Endothelial cell of umbilical vein (primary cell): Measurements from ENCODE around the gene COL13A1. TPM values are rescaled to one million over a fixed set of nuclear protein-coding genes. Genes with fewer than 3 reads are reported as not detected.

Experiments used
- BruUV-seq: library from RNA; stranded (reverse); fragments of 400-500 nt; replicated peaks from 2 replicates; lab custom pipeline; 2021; lab: Mats Ljungman, UMichigan
- CTCF ChIA-PET: fragments of 300-600, 350-600 bp; sonication (Branson Sonifier 250); formaldehyde crosslinking; loops from one replicate; lab custom pipeline; 2021; ENCODE audit warnings: antibody characterized with exemption, inconsistent platforms; lab: Charles Lee
- POLR2A ChIA-PET: fragments of 300-600, 350-600 bp; sonication (Branson Sonifier 250); formaldehyde crosslinking; loops from one replicate; lab custom pipeline; 2021; ENCODE audit warnings: antibody characterized with exemption, inconsistent platforms; lab: Charles Lee
- DNase-seq: peaks from one replicate; pipeline ENCODE4 v3.0.0-alpha.2; 2011; ENCODE audit warnings: low read depth, low spot score
- FAIRE-seq: peaks from 2 replicates; lab custom pipeline; 2011; peaks lifted over from hg19 to GRCh38; lab: Jason Lieb, UNC
- H2AFZ ChIP-seq: 2 replicates; pipeline ENCODE4 v1.6.0; 2012; ENCODE audit warnings: low read depth, low read length, control low read depth, inconsistent platforms
- H3K27ac ChIP-seq: 2 replicates; pipeline ENCODE4 v1.5.1; 2011; ENCODE audit warnings: low read depth, mild to moderate bottlenecking, control low read depth, low read length, moderate library complexity; ENCODE audit not compliant: insufficient read depth
- H3K27me3 ChIP-seq, 2 experiments: 2 replicates each; pipeline versions ENCODE4 v1.6.0 to v1.6.1; 2011; ENCODE audit warnings: low read length in 2 of 2, mixed read lengths in 1 of 2; ENCODE audit not compliant: control insufficient read depth in 2 of 2, insufficient read depth in 2 of 2
- H3K36me3 ChIP-seq, 2 experiments: 2 replicates in 1 of 2; 3 replicates in 1 of 2; pipeline ENCODE4 v1.5.1; 2011; ENCODE audit warnings: low read length in 2 of 2, mild to moderate bottlenecking in 1 of 2, moderate library complexity in 1 of 2; ENCODE audit not compliant: control insufficient read depth in 2 of 2, insufficient read depth in 2 of 2; ENCODE audit errors: extremely low read depth in 1 of 2
- H3K4me1 ChIP-seq: 3 replicates; pipeline ENCODE4 v1.5.1; 2011; ENCODE audit warnings: mild to moderate bottlenecking, low read length; ENCODE audit not compliant: control insufficient read depth, insufficient read depth; ENCODE audit errors: extremely low read depth
- H3K4me2 ChIP-seq: 2 replicates; pipeline ENCODE4 v1.6.1; 2011; ENCODE audit warnings: low read length, control low read depth, mixed read lengths; ENCODE audit not compliant: insufficient read depth
- H3K4me3 ChIP-seq, 3 experiments: fragments of 200-600 bp in 1 of 3; sonication (generic), shearing (Covaris generic) in 1 of 3; replicated peaks in 1 of 3; 2 replicates each; pipeline ENCODE4 v1.5.1; 2011 to 2016; ENCODE audit warnings: control low read depth in 3 of 3, low read length in 3 of 3, mild to moderate bottlenecking in 2 of 3, inconsistent platforms in 1 of 3, low read depth in 1 of 3, moderate library complexity in 1 of 3; ENCODE audit not compliant: insufficient read depth in 1 of 3
- H3K79me2 ChIP-seq: 2 replicates; pipeline ENCODE4 v1.6.0; 2012; ENCODE audit warnings: low read length, inconsistent platforms; ENCODE audit not compliant: control insufficient read depth, insufficient read depth
- H3K9ac ChIP-seq: replicated peaks from 2 replicates; pipeline ENCODE3; 2011; ENCODE audit warnings: low read length, control low read depth; ENCODE audit not compliant: insufficient read depth; ENCODE audit errors: extremely low read depth
- H3K9me1 ChIP-seq: replicated peaks from 3 replicates; pipeline ENCODE4 v1.6.0; 2011; ENCODE audit warnings: mild to moderate bottlenecking, low read length; ENCODE audit not compliant: control insufficient read depth, insufficient read depth; ENCODE audit errors: extremely low read depth
- H3K9me3 ChIP-seq: replicated peaks from 2 replicates; pipeline ENCODE4 v1.5.1; 2012; ENCODE audit warnings: low read length, inconsistent platforms; ENCODE audit not compliant: control insufficient read depth, insufficient read depth
- H4K20me1 ChIP-seq: replicated peaks from 2 replicates; pipeline ENCODE3; 2011; ENCODE audit warnings: mild to moderate bottlenecking, low read length; ENCODE audit not compliant: control insufficient read depth, insufficient read depth; ENCODE audit errors: extremely low read depth
- CTCF ChIP-seq, 2 donors: IDR thresholded peaks; 1 replicate in 1 of 2; 2 replicates in 1 of 2; pipeline ENCODE4 v1.5.1; 2011; ENCODE audit warnings: low read length in 2 of 2, mild to moderate bottlenecking in 2 of 2, moderate library complexity in 2 of 2, control low read depth in 1 of 2, inconsistent platforms in 1 of 2, low read depth in 1 of 2; ENCODE audit not compliant: insufficient read depth in 1 of 2; ENCODE audit errors: extremely low read depth in 1 of 2
- EZH2 ChIP-seq: IDR thresholded peaks from 2 replicates; pipeline ENCODE4 v1.6.1; 2012; ENCODE audit warnings: borderline replicate concordance, low read depth, mild to moderate bottlenecking, moderate library complexity, low read length, inconsistent platforms; ENCODE audit not compliant: severe bottlenecking
- FOS ChIP-seq: IDR thresholded peaks from 2 replicates; pipeline ENCODE4 v1.6.1; 2011; ENCODE audit warnings: mild to moderate bottlenecking, low read length, moderate library complexity, borderline replicate concordance; ENCODE audit not compliant: insufficient read depth
- GATA2 ChIP-seq: IDR thresholded peaks from 2 replicates; pipeline ENCODE4 v1.7.0; 2011; ENCODE audit warnings: low read depth, mild to moderate bottlenecking, moderate library complexity, mixed read lengths, low read length; ENCODE audit not compliant: insufficient read length, insufficient read depth
- JUN ChIP-seq: IDR thresholded peaks from 2 replicates; pipeline ENCODE4 v1.6.1; 2011; ENCODE audit warnings: borderline replicate concordance, low read depth; ENCODE audit not compliant: insufficient read length, insufficient read depth
- MAX ChIP-seq: IDR thresholded peaks from 2 replicates; pipeline ENCODE4 v1.6.1; 2011; ENCODE audit not compliant: insufficient read depth, insufficient read length
- MYC ChIP-seq: IDR thresholded peaks from one replicate; pipeline ENCODE4 v1.6.1; 2011; ENCODE audit warnings: mild to moderate bottlenecking, low read depth, low read length
- POLR2A ChIP-seq: IDR thresholded peaks from 2 replicates; pipeline ENCODE4 v1.6.1; 2012; ENCODE audit warnings: low read depth, mild to moderate bottlenecking, control low read depth, low read length
- POLR2AphosphoS5 ChIP-seq: IDR thresholded peaks from 2 replicates; pipeline ENCODE4 v1.6.1; 2012; ENCODE audit warnings: low read depth, mild to moderate bottlenecking, control low read depth, low read length, moderate library complexity; ENCODE audit not compliant: insufficient read depth
- dilution Hi-C: fragments of 300-500 bp; cut with MboI; formaldehyde crosslinking; loops from one replicate; pipeline ENCODE4 v1.15.0; 2019; ENCODE audit warnings: low sequenced_read_pairs; ENCODE audit not compliant: extremely low pct_ligation_motif_present
- intact Hi-C: fragments of 100-400 bp; cut with micrococcal nuclease; formaldehyde crosslinking; loops from one replicate; pipeline ENCODE4 v1.10.0; 2022
- polyA plus RNA-seq, 4 experiments: library from polyadenylated mRNA; depleted of rRNA in 3 of 4; stranded (reverse) in 3 of 4; unstranded in 1 of 4; fragments of >200 nt; gene quantifications; 2 replicates each; pipeline versions ENCODE4 v1.2.1 to v1.2.3, GENCODE V29; 2011 to 2012; ENCODE audit warnings: missing spikeins in 1 of 4
- total RNA-seq: library from RNA; stranded (reverse); gene quantifications from 2 replicates; pipeline ENCODE4 v1.2.3, GENCODE V29; 2021

Gene COL13A1
- total and polyA plus RNA-seq, 2 donors (not counting 3 experiments of a cell fraction or from before 2014, with no cell fraction given) = 21.4 to 47.5 TPM

GRCh38 chr10:69795242-69795934, 6.3 kb upstream of the COL13A1 start:
- intact Hi-C loops = no loop called here
- H3K4me2 ChIP-seq = no peak overlapping the region
- BruUV-seq = no TSS peak
- ChIA-PET POLR2A (no interaction called here), CTCF (interaction anchor here (19.6 kb wide), 1 partner anchor 117 kb away, joined by 622 read pairs; no protein-coding TSS in a partner anchor)
- H2AFZ ChIP-seq = no peak overlapping the region
- H3K9me1 ChIP-seq = no peaks in the 10 kb centered on the region
- no peaks in the 10 kb centered on the region for H3K4me1 ChIP-seq
- no peak overlapping the region for H3K27ac ChIP-seq
- H3K27me3 ChIP-seq = peaks cover 16 to 36% of the 10 kb centered on the region in 2 experiments
- DNase-seq (no peak), FAIRE-seq (no peak)
- H3K9me3 ChIP-seq = no peaks in the 10 kb centered on the region
- H3K79me2 ChIP-seq = no peaks in the 10 kb centered on the region
- H3K4me3 ChIP-seq = no peak overlapping the region
- no peaks in the 10 kb centered on the region for H4K20me1 ChIP-seq
- TF ChIP-seq MYC (no peak), FOS (no peak), POLR2AphosphoS5 (no peak), CTCF (IDR thresholded peaks at IDR 0.05; ENCODE audit: extremely low read depth in 1 of 2, insufficient read depth in 1 of 2, low read depth in 1 of 2, low read length in 2 of 2) (no peak), POLR2A (no peak), GATA2 (no peak), EZH2 (no peak), JUN (no peak), MAX (no peak)
- no peak overlapping the region for H3K9ac ChIP-seq
- dilution Hi-C loops = no loop called here
- no peaks in the 10 kb centered on the region for H3K36me3 ChIP-seq
